ENCODE results near the gene P2RX6. TPM values are rescaled to one million over a fixed set of nuclear protein-coding genes. Genes with fewer than 3 reads are reported as not detected.

The P2RX6 gene
- polyA plus RNA-seq, 1 of the 3 experiments (the other 2 are of a cell fraction) = 7.1 TPM

DNA sequence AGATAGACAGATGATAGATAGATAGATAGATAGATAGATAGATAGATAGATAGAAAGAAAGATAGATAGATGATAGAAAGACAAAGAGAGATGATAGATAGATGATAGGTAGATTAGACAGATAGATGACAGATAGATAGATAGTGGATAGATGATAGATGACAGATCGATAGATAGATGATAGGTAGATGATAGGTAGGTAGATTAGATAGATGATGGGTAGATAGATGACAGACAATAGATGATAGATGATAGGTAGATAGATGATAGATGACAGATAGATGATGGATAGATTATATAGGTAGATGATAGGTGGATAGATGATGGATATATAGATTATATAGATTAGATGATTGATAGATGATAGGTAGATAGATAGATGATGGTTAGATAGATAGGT, 28.6 kb upstream of the P2RX6 start:
- Histone ChIP-seq H3K79me2 (ENCODE audit: insufficient read depth) (peaks cover 25% of the 10 kb centered on the region), H3K9me2 (no peaks in the 10 kb centered on the region), H3K4me3 (ENCODE audit: low read depth in 2 of 2, low read length in 1 of 2) (no peak overlapping the region), H3K27ac (ENCODE audit: low read depth in 2 of 2, low read length in 1 of 2) (no peak overlapping the region), H3K9me3 (no peaks in the 10 kb centered on the region), H3K4me1 (ENCODE audit: control insufficient read depth in 1 of 2, insufficient read depth in 2 of 2, low read depth in 1 of 2, low read length in 1 of 2) (peaks cover 6 to 15% of the 10 kb centered on the region in 2 experiments; a peak in 2 of 4 replicates), H2AFZ (ENCODE audit: low read depth) (no peak overlapping the region), H3K36me3 (replicated peaks in 1 of 2; ENCODE audit: control insufficient read depth in 1 of 2, insufficient read depth in 2 of 2, low read length in 1 of 2) (peaks cover 16 to 42% of the 10 kb centered on the region in 2 experiments), H3F3A (replicated peaks; ENCODE audit: insufficient read depth) (no peaks in the 10 kb centered on the region), H3K4me2 (no peak overlapping the region), H3K9ac (no peak overlapping the region), H4K20me1 (ENCODE audit: insufficient read depth) (no peaks in the 10 kb centered on the region), H3K27me3 (ENCODE audit: insufficient read depth) (no peaks in the 10 kb centered on the region)
- POLR2A ChIA-PET = no interaction called here
- 75% methylated on average over 1 of the region's 1 CpG for WGBS (ENCODE audit: low lambda C conversion rate)
- TF ChIP-seq, protein P1, sequence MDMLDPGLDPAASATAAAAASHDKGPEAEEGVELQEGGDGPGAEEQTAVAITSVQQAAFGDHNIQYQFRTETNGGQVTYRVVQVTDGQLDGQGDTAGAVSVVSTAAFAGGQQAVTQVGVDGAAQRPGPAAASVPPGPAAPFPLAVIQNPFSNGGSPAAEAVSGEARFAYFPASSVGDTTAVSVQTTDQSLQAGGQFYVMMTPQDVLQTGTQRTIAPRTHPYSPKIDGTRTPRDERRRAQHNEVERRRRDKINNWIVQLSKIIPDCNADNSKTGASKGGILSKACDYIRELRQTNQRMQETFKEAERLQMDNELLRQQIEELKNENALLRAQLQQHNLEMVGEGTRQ (IDR thresholded peaks at IDR 0.05; ENCODE audit: borderline replicate concordance, low read depth, low read length) = no peak
- TF ChIP-seq NFIC (IDR thresholded peaks at IDR 0.05; ENCODE audit: borderline replicate concordance) = no peak
- TF ChIP-seq, protein P2, sequence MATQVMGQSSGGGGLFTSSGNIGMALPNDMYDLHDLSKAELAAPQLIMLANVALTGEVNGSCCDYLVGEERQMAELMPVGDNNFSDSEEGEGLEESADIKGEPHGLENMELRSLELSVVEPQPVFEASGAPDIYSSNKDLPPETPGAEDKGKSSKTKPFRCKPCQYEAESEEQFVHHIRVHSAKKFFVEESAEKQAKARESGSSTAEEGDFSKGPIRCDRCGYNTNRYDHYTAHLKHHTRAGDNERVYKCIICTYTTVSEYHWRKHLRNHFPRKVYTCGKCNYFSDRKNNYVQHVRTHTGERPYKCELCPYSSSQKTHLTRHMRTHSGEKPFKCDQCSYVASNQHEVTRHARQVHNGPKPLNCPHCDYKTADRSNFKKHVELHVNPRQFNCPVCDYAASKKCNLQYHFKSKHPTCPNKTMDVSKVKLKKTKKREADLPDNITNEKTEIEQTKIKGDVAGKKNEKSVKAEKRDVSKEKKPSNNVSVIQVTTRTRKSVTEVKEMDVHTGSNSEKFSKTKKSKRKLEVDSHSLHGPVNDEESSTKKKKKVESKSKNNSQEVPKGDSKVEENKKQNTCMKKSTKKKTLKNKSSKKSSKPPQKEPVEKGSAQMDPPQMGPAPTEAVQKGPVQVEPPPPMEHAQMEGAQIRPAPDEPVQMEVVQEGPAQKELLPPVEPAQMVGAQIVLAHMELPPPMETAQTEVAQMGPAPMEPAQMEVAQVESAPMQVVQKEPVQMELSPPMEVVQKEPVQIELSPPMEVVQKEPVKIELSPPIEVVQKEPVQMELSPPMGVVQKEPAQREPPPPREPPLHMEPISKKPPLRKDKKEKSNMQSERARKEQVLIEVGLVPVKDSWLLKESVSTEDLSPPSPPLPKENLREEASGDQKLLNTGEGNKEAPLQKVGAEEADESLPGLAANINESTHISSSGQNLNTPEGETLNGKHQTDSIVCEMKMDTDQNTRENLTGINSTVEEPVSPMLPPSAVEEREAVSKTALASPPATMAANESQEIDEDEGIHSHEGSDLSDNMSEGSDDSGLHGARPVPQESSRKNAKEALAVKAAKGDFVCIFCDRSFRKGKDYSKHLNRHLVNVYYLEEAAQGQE (IDR thresholded peaks at IDR 0.05; ENCODE audit: low read depth, low read length) = no peak
- no peak for TF ChIP-seq TAF1 (IDR thresholded peaks at IDR 0.05; ENCODE audit: borderline replicate concordance, low read depth, low read length)
- no peak for TF ChIP-seq FOXM1 (IDR thresholded peaks at IDR 0.05; ENCODE audit: low read depth)
- TF ChIP-seq ELF1 (IDR thresholded peaks at IDR 0.05) = no peak
- no peak for TF ChIP-seq YY1 (IDR thresholded peaks at IDR 0.05; ENCODE audit: low read depth)
- TF ChIP-seq FOXJ3 (CRISPR knock-in tag; IDR thresholded peaks at IDR 0.05) = no peak
- no peak for TF ChIP-seq RCOR1 (IDR thresholded peaks at IDR 0.05; ENCODE audit: low read length)
- TF ChIP-seq MXI1 (IDR thresholded peaks at IDR 0.05; ENCODE audit: low read depth, low read length) = no peak
- CTCF ChIA-PET = interaction anchor here (1.4 kb wide), 1 partner anchor 182 kb away, joined by 5 read pairs; no protein-coding TSS in a partner anchor
- no peak for DNase-seq

- Histone ChIP-seq H3K27ac (ENCODE audit: low read depth in 2 of 2, low read length in 1 of 2) (no peak overlapping the region), H3K27me3 (ENCODE audit: insufficient read depth) (no peaks in the 10 kb centered on the region), H3K4me3 (ENCODE audit: low read depth in 2 of 2, low read length in 1 of 2) (no peak overlapping the region), H2AFZ (ENCODE audit: low read depth) (no peak overlapping the region), H3K9me3 (no peaks in the 10 kb centered on the region), H3F3A (replicated peaks; ENCODE audit: insufficient read depth) (no peaks in the 10 kb centered on the region), H3K4me1 (ENCODE audit: control insufficient read depth in 1 of 2, insufficient read depth in 2 of 2, low read depth in 1 of 2, low read length in 1 of 2) (peaks cover 6 to 13% of the 10 kb centered on the region in 2 experiments; a peak in 1 of 4 replicates), H4K20me1 (ENCODE audit: insufficient read depth) (no peaks in the 10 kb centered on the region), H3K4me2 (no peak overlapping the region), H3K36me3 (replicated peaks in 1 of 2; ENCODE audit: control insufficient read depth in 1 of 2, insufficient read depth in 2 of 2, low read length in 1 of 2) (peaks cover 16 to 53% of the 10 kb centered on the region in 2 experiments), H3K79me2 (ENCODE audit: insufficient read depth) (peaks cover 23% of the 10 kb centered on the region), H3K9ac (no peak overlapping the region), H3K9me2 (no peaks in the 10 kb centered on the region)
- 85% methylated on average over 8 of the region's 14 CpGs for WGBS (ENCODE audit: low lambda C conversion rate)
- no peak for DNase-seq
- ChIA-PET CTCF (no interaction called here), POLR2A (no interaction called here)
- TF ChIP-seq RFX5 (IDR thresholded peaks at IDR 0.05; ENCODE audit: low read length) (no peak), CTCF (IDR thresholded peaks at IDR 0.05) (no peak), FOXJ3 (CRISPR knock-in tag; IDR thresholded peaks at IDR 0.05) (no peak), RCOR1 (IDR thresholded peaks at IDR 0.05; ENCODE audit: low read length) (no peak), TCF12 (IDR thresholded peaks at IDR 0.05) (no peak), TAF1 (IDR thresholded peaks at IDR 0.05; ENCODE audit: borderline replicate concordance, low read depth, low read length) (no peak), CHD2 (IDR thresholded peaks at IDR 0.05; ENCODE audit: low read length, partially characterized antibody) (no peak), GABPA (IDR thresholded peaks at IDR 0.05; ENCODE audit: low read depth) (no peak), FOSL2 (IDR thresholded peaks at IDR 0.05; ENCODE audit: borderline replicate concordance, low read depth) (no peak), EZH2phosphoT487 (IDR thresholded peaks at IDR 0.05; ENCODE audit: borderline replicate concordance, low read depth) (no peak), MXI1 (IDR thresholded peaks at IDR 0.05; ENCODE audit: low read depth, low read length) (no peak)
- TF ChIP-seq, protein P3, sequence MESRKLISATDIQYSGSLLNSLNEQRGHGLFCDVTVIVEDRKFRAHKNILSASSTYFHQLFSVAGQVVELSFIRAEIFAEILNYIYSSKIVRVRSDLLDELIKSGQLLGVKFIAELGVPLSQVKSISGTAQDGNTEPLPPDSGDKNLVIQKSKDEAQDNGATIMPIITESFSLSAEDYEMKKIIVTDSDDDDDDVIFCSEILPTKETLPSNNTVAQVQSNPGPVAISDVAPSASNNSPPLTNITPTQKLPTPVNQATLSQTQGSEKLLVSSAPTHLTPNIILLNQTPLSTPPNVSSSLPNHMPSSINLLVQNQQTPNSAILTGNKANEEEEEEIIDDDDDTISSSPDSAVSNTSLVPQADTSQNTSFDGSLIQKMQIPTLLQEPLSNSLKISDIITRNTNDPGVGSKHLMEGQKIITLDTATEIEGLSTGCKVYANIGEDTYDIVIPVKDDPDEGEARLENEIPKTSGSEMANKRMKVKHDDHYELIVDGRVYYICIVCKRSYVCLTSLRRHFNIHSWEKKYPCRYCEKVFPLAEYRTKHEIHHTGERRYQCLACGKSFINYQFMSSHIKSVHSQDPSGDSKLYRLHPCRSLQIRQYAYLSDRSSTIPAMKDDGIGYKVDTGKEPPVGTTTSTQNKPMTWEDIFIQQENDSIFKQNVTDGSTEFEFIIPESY (IDR thresholded peaks at IDR 0.05; ENCODE audit: borderline replicate concordance, low read depth) = no peak
- TF ChIP-seq, protein P4, sequence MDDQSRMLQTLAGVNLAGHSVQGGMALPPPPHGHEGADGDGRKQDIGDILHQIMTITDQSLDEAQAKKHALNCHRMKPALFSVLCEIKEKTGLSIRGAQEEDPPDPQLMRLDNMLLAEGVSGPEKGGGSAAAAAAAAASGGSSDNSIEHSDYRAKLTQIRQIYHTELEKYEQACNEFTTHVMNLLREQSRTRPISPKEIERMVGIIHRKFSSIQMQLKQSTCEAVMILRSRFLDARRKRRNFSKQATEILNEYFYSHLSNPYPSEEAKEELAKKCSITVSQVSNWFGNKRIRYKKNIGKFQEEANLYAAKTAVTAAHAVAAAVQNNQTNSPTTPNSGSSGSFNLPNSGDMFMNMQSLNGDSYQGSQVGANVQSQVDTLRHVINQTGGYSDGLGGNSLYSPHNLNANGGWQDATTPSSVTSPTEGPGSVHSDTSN (IDR thresholded peaks at IDR 0.05) = no peak
Measured at GRCh38 chr22:20987375-20987774, 27.6 kb upstream of the P2RX6 start.

Measured in SK-N-SH (cell line).